ENCODE results near the gene UBE2U.

The UBE2U gene

GRCh38 chr1:64291931-64292330, 88.5 kb downstream of the UBE2U start:
- H3K36me3 ChIP-seq (ENCODE audit: control insufficient read depth, insufficient read depth, low read length) = no peaks in the 10 kb centered on the region
- no peaks in the 10 kb centered on the region for H3K4me1 ChIP-seq (ENCODE audit: control insufficient read depth, insufficient read depth, low read length)
- no peak overlapping the region for H3K27ac ChIP-seq (ENCODE audit: low read depth, low read length)
- no peak overlapping the region for H3K4me3 ChIP-seq (ENCODE audit: low read depth, low read length)
- no peak overlapping the region for H3K9ac ChIP-seq (ENCODE audit: low read depth, low read length)
- no peaks in the 10 kb centered on the region for H3K27me3 ChIP-seq (ENCODE audit: control insufficient read depth, insufficient read depth, low read length)
- no peaks in the 10 kb centered on the region for H3K9me3 ChIP-seq (ENCODE audit: control insufficient read depth, insufficient read depth, low read length)

DNA sequence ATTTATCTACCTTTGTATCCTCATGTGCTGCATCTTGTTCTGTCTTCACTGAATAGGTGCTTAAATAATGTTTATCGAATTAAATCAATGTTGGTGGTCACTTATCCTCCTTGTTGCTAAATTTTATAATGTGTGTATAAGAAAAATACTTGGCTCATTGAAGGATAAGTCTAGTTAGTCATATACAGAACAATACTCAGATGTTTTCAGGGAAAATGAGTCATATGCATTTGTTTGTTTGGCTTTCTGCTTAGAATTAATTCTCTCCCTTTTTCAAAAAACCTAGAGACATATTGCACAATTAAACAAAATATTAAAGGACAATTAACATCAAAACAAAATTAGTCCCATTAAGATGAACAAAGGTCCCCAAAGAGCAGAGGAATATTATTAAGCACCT, 89.0 kb downstream of the UBE2U start:
- Histone ChIP-seq H3K27me3 (ENCODE audit: control insufficient read depth, insufficient read depth, low read length) (no peaks in the 10 kb centered on the region), H3K27ac (ENCODE audit: low read depth, low read length) (no peak overlapping the region), H3K4me3 (ENCODE audit: low read depth, low read length) (no peak overlapping the region), H3K9ac (ENCODE audit: low read depth, low read length) (no peak overlapping the region), H3K36me3 (ENCODE audit: control insufficient read depth, insufficient read depth, low read length) (no peaks in the 10 kb centered on the region), H3K4me1 (ENCODE audit: control insufficient read depth, insufficient read depth, low read length) (no peaks in the 10 kb centered on the region), H3K9me3 (ENCODE audit: control insufficient read depth, insufficient read depth, low read length) (no peaks in the 10 kb centered on the region)

- Histone ChIP-seq H3K4me1 (ENCODE audit: control insufficient read depth, insufficient read depth, low read length) (no peaks in the 10 kb centered on the region), H3K36me3 (ENCODE audit: control insufficient read depth, insufficient read depth, low read length) (no peaks in the 10 kb centered on the region), H3K9ac (ENCODE audit: low read depth, low read length) (no peak overlapping the region), H3K4me3 (ENCODE audit: low read depth, low read length) (no peak overlapping the region), H3K27ac (ENCODE audit: low read depth, low read length) (no peak overlapping the region), H3K9me3 (ENCODE audit: control insufficient read depth, insufficient read depth, low read length) (no peaks in the 10 kb centered on the region), H3K27me3 (ENCODE audit: control insufficient read depth, insufficient read depth, low read length) (no peaks in the 10 kb centered on the region)
These were observed 90.4 kb downstream of the UBE2U start for GRCh38 chr1:64293820-64294219.

DNA sequence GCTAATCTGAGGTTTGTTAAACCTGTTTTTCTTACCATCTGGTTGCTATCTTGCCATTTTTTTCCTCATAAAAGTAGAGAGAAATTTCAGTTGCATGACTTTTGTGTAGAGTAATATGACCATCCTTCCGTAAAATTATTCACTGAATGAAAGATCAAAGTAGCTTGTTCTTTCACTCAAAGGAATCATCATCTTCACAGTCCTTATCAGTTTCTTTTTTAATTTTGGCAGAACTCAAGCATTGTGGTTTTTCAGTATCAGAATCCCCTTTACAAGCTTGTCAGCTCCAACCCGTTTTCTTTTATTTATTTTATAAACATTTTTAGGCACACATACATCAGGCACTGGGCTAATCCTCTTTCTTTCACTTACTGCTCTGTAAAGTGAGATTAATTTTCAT, 91.7 kb downstream of the UBE2U start:
- Histone ChIP-seq H3K9me3 (ENCODE audit: control insufficient read depth, insufficient read depth, low read length) (no peaks in the 10 kb centered on the region), H3K27me3 (ENCODE audit: control insufficient read depth, insufficient read depth, low read length) (no peaks in the 10 kb centered on the region), H3K4me3 (ENCODE audit: low read depth, low read length) (no peak overlapping the region), H3K9ac (ENCODE audit: low read depth, low read length) (no peak overlapping the region), H3K27ac (ENCODE audit: low read depth, low read length) (no peak overlapping the region), H3K4me1 (ENCODE audit: control insufficient read depth, insufficient read depth, low read length) (no peaks in the 10 kb centered on the region), H3K36me3 (ENCODE audit: control insufficient read depth, insufficient read depth, low read length) (no peaks in the 10 kb centered on the region)

DNA sequence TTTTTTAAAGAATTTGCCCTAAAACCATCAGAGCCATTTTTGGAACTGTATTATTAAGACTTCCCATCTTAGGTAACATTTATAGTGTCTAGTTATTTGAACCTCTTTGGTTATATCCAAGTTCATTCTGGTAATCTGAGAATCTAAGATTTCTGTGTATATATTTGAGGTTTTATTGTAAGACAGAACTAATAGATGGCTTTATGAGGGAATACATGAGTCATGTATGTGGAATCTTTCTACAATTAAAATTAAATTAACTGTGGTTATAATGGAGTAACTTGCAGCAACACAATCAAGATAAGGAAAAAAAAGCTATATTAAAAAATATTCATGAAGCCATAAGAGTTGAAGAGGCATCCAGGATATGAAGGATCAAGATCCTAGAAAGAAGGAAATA, 92.1 kb downstream of the UBE2U start:
- Histone ChIP-seq H3K9me3 (ENCODE audit: control insufficient read depth, insufficient read depth, low read length) (no peaks in the 10 kb centered on the region), H3K4me3 (ENCODE audit: low read depth, low read length) (no peak overlapping the region), H3K4me1 (ENCODE audit: control insufficient read depth, insufficient read depth, low read length) (no peaks in the 10 kb centered on the region), H3K36me3 (ENCODE audit: control insufficient read depth, insufficient read depth, low read length) (no peaks in the 10 kb centered on the region), H3K27ac (ENCODE audit: low read depth, low read length) (no peak overlapping the region), H3K9ac (ENCODE audit: low read depth, low read length) (no peak overlapping the region), H3K27me3 (ENCODE audit: control insufficient read depth, insufficient read depth, low read length) (no peaks in the 10 kb centered on the region)

DNA sequence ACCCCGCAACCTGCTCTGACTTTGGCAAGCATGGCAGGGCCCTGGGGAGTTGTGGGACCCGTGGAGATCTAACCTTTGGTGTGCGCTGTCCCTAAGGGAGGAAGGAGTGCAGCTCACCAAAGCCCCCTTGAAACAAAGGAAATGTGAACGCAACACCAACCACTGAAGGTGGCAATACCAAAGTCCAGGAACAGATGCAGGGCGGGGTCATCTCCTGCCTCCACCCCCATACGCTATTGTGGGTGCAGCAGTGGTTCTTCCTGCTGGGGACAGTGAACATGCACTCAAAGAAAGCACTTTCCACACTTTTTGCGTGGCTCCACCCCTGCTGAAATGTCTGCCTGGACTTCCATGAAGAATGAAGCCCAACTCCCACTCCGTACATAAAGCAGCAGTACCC, 93.0 kb downstream of the UBE2U start:
- H3K36me3 ChIP-seq (ENCODE audit: control insufficient read depth, insufficient read depth, low read length) = no peaks in the 10 kb centered on the region

GRCh38 chr1:64302194-64302593, 98.8 kb downstream of the UBE2U start:
- no peaks in the 10 kb centered on the region for H3K9me3 ChIP-seq (ENCODE audit: control insufficient read depth, insufficient read depth, low read length)
- no peaks in the 10 kb centered on the region for H3K36me3 ChIP-seq (ENCODE audit: control insufficient read depth, insufficient read depth, low read length)
- no peak overlapping the region for H3K9ac ChIP-seq (ENCODE audit: low read depth, low read length)
- H3K4me1 ChIP-seq (ENCODE audit: control insufficient read depth, insufficient read depth, low read length) = peaks cover 8% of the 10 kb centered on the region; the same call in 1 of the 2 replicates
- no peak overlapping the region for H3K27ac ChIP-seq (ENCODE audit: low read depth, low read length)
- H3K27me3 ChIP-seq (ENCODE audit: control insufficient read depth, insufficient read depth, low read length) = no peaks in the 10 kb centered on the region
- no peak overlapping the region for H3K4me3 ChIP-seq (ENCODE audit: low read depth, low read length)

More for the DNA sequence above, 93.0 kb downstream of the UBE2U start:
- H3K9ac ChIP-seq (ENCODE audit: low read depth, low read length) = no peak overlapping the region
- H3K9me3 ChIP-seq (ENCODE audit: control insufficient read depth, insufficient read depth, low read length) = no peaks in the 10 kb centered on the region
- H3K27ac ChIP-seq (ENCODE audit: low read depth, low read length) = no peak overlapping the region
- H3K27me3 ChIP-seq (ENCODE audit: control insufficient read depth, insufficient read depth, low read length) = no peaks in the 10 kb centered on the region
- H3K4me1 ChIP-seq (ENCODE audit: control insufficient read depth, insufficient read depth, low read length) = no peaks in the 10 kb centered on the region
- no peak overlapping the region for H3K4me3 ChIP-seq (ENCODE audit: low read depth, low read length)

- Histone ChIP-seq H3K9me3 (ENCODE audit: control insufficient read depth, insufficient read depth, low read length) (no peaks in the 10 kb centered on the region), H3K36me3 (ENCODE audit: control insufficient read depth, insufficient read depth, low read length) (no peaks in the 10 kb centered on the region), H3K4me3 (ENCODE audit: low read depth, low read length) (no peak overlapping the region), H3K4me1 (ENCODE audit: control insufficient read depth, insufficient read depth, low read length) (peaks cover 8% of the 10 kb centered on the region; the same call in 1 of the 2 replicates), H3K27me3 (ENCODE audit: control insufficient read depth, insufficient read depth, low read length) (no peaks in the 10 kb centered on the region), H3K9ac (ENCODE audit: low read depth, low read length) (no peak overlapping the region), H3K27ac (ENCODE audit: low read depth, low read length) (no peak overlapping the region)
These were observed 99.5 kb downstream of the UBE2U start for GRCh38 chr1:64302971-64303370.

DNA sequence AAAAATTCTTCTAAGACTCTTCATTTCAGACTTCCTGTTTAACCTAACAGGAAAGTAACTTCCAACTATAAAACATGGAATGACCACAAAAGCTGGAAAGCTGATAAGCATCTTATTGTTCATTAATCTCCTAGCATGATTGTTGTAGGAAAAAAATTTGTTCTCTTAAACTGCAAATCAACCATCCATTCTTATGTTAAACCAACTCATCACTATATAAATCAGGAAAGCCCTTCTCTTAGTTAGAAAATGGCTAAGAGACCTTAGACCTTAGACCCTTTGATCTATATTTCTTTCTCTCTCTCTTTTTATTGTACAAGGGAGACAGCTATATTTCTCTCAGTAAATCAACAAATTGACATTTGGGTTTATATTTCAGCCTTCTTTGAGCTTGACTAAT, 101.4 kb downstream of the UBE2U start:
- Histone ChIP-seq H3K9ac (ENCODE audit: low read depth, low read length) (no peak overlapping the region), H3K36me3 (ENCODE audit: control insufficient read depth, insufficient read depth, low read length) (no peaks in the 10 kb centered on the region), H3K9me3 (ENCODE audit: control insufficient read depth, insufficient read depth, low read length) (no peaks in the 10 kb centered on the region), H3K27ac (ENCODE audit: low read depth, low read length) (no peak overlapping the region), H3K27me3 (ENCODE audit: control insufficient read depth, insufficient read depth, low read length) (no peaks in the 10 kb centered on the region), H3K4me1 (ENCODE audit: control insufficient read depth, insufficient read depth, low read length) (peaks cover 8% of the 10 kb centered on the region; the same call in 1 of the 2 replicates), H3K4me3 (ENCODE audit: low read depth, low read length) (no peak overlapping the region)

DNA sequence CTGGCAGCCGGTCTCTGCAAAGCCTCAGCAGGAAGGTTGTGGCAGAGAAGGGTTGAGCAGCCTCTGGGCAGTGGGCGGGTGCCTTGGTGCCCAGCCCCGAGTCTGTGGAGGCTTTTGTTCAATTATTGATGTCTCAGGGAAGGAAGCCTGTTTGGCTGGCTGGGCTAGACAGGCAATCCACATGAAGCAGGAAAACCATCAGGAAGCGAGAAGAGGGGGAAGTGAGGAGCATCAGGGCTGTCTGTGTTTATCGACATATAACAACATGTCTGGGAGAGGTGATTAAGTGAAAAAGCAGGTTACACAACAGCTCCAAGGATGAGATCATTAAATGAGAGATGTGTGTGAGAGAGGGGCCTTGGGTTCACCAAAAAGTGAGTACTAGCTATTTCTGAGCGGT, 105.4 kb downstream of the UBE2U start:
- no peaks in the 10 kb centered on the region for H3K27me3 ChIP-seq (ENCODE audit: control insufficient read depth, insufficient read depth, low read length)
- no peaks in the 10 kb centered on the region for H3K36me3 ChIP-seq (ENCODE audit: control insufficient read depth, insufficient read depth, low read length)
- H3K4me3 ChIP-seq (ENCODE audit: low read depth, low read length) = no peak overlapping the region
- peaks cover 9% of the 10 kb centered on the region for H3K4me1 ChIP-seq (ENCODE audit: control insufficient read depth, insufficient read depth, low read length)
- no peaks in the 10 kb centered on the region for H3K9me3 ChIP-seq (ENCODE audit: control insufficient read depth, insufficient read depth, low read length)
- no peak overlapping the region for H3K9ac ChIP-seq (ENCODE audit: low read depth, low read length)
- no peak overlapping the region for H3K27ac ChIP-seq (ENCODE audit: low read depth, low read length)

GRCh38 chr1:64309431-64309831, 106.0 kb downstream of the UBE2U start:
- Histone ChIP-seq H3K9me3 (ENCODE audit: control insufficient read depth, insufficient read depth, low read length) (no peaks in the 10 kb centered on the region), H3K27ac (ENCODE audit: low read depth, low read length) (no peak overlapping the region), H3K4me3 (ENCODE audit: low read depth, low read length) (no peak overlapping the region), H3K4me1 (ENCODE audit: control insufficient read depth, insufficient read depth, low read length) (peaks cover 11% of the 10 kb centered on the region), H3K9ac (ENCODE audit: low read depth, low read length) (no peak overlapping the region), H3K27me3 (ENCODE audit: control insufficient read depth, insufficient read depth, low read length) (no peaks in the 10 kb centered on the region), H3K36me3 (ENCODE audit: control insufficient read depth, insufficient read depth, low read length) (no peaks in the 10 kb centered on the region)

DNA sequence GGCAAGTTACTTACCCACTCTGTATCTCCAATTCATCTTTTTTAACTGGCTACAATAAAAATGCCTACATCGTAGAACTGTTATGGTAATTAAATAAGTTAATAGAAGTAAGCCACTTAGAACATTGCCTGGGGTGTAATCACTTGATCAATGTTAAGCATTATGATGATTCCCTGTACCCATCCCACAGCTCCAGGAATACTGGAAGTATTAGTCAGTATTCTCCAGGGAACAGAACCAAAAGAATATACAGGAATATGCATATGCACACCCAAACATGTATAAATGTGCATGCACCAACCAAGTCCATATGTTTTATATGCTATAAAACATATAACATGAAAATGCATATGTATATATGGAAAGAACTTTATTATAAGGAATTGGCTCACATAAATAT, 107.3 kb downstream of the UBE2U start:
- H3K36me3 ChIP-seq (ENCODE audit: control insufficient read depth, insufficient read depth, low read length) = no peaks in the 10 kb centered on the region
- H3K4me1 ChIP-seq (ENCODE audit: control insufficient read depth, insufficient read depth, low read length) = peaks cover 7% of the 10 kb centered on the region
- no peaks in the 10 kb centered on the region for H3K27me3 ChIP-seq (ENCODE audit: control insufficient read depth, insufficient read depth, low read length)
- H3K9me3 ChIP-seq (ENCODE audit: control insufficient read depth, insufficient read depth, low read length) = no peaks in the 10 kb centered on the region
- no peak overlapping the region for H3K27ac ChIP-seq (ENCODE audit: low read depth, low read length)
- H3K4me3 ChIP-seq (ENCODE audit: low read depth, low read length) = no peak overlapping the region
- H3K9ac ChIP-seq (ENCODE audit: low read depth, low read length) = no peak overlapping the region

Measured in HUES48 (cell line).